Astrocyte (in vitro differentiated cells and primary cell): Measurements from ENCODE around the gene MTMR12.

ENCODE experiments used
- EZH2 ChIP-seq: IDR thresholded peaks from 2 replicates; pipeline ENCODE4 v1.6.1; 2012; ENCODE audit warnings: mild to moderate bottlenecking, low read length, inconsistent platforms; ENCODE audit not compliant: insufficient read depth
- TF ChIP-seq, protein P1 (sequence below): IDR thresholded peaks from 2 replicates; pipeline ENCODE4 v1.5.1; 2011; ENCODE audit warnings: low read depth, mild to moderate bottlenecking, inconsistent platforms, low read length, moderate library complexity; ENCODE audit not compliant: insufficient read depth

DNA sequence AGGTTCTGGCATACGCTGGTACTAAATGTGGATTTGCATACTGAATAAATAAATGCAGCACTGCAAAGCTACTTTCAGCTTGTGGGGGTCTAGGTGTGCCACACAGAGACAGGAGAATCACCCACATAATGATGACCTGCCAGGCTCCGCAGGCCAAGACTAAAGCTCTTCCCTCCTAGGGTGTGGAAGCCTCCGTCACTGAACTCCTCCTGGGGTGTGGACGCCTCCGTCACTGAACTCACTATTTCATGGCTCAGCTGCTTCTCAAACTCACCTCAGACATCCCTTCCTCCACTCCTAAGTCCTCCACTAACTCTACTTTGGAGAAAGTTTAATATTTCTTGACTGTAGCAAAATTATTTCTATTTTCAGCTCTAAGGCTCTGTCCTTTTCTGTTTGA is 73.4 kb downstream of the MTMR12 start:
- TF ChIP-seq, protein P1, sequence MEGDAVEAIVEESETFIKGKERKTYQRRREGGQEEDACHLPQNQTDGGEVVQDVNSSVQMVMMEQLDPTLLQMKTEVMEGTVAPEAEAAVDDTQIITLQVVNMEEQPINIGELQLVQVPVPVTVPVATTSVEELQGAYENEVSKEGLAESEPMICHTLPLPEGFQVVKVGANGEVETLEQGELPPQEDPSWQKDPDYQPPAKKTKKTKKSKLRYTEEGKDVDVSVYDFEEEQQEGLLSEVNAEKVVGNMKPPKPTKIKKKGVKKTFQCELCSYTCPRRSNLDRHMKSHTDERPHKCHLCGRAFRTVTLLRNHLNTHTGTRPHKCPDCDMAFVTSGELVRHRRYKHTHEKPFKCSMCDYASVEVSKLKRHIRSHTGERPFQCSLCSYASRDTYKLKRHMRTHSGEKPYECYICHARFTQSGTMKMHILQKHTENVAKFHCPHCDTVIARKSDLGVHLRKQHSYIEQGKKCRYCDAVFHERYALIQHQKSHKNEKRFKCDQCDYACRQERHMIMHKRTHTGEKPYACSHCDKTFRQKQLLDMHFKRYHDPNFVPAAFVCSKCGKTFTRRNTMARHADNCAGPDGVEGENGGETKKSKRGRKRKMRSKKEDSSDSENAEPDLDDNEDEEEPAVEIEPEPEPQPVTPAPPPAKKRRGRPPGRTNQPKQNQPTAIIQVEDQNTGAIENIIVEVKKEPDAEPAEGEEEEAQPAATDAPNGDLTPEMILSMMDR: no peak
- no peak for TF ChIP-seq EZH2
